NB4 (cell line): ENCODE measurements around the gene GOLGA8Q.
"Not testable (repeated sequence)": the region's sequence is repeated elsewhere in the genome, so short reads cannot be mapped to it uniquely, and the experiment has no call there.

Experiments
- CTCF ChIP-seq: IDR thresholded peaks from one replicate; pipeline ENCODE4 v1.5.1; 2012; ENCODE audit warnings: low read depth, low read length
- MAX ChIP-seq: IDR thresholded peaks from 2 replicates; pipeline ENCODE4 v1.6.1; 2011; ENCODE audit warnings: low read depth, low read length
- MYC ChIP-seq: IDR thresholded peaks from 2 replicates; pipeline ENCODE4 v1.6.1; 2011; ENCODE audit warnings: low read depth, low read length
- POLR2A ChIP-seq: IDR thresholded peaks from 2 replicates; pipeline ENCODE4 v1.6.1; 2011; ENCODE audit warnings: mild to moderate bottlenecking; ENCODE audit not compliant: insufficient read length; ENCODE audit errors: extremely low read depth

- not testable (repeated sequence) for TF ChIP-seq CTCF, POLR2A, MAX, MYC
Measured at GRCh38 chr15:30504162-30504843, 47.5 kb upstream of the GOLGA8Q start.
